Measurements from ENCODE around the gene TTC27. TPM values are rescaled to one million over a fixed set of nuclear protein-coding genes. Genes with fewer than 3 reads are reported as not detected.

Gene TTC27
- total and polyA plus RNA-seq, 10 of the 15 experiments (the other 5 are each of a cell fraction or from before 2014, with no cell fraction given): 20.4 to 34.9 (median 26.0) TPM

DNA sequence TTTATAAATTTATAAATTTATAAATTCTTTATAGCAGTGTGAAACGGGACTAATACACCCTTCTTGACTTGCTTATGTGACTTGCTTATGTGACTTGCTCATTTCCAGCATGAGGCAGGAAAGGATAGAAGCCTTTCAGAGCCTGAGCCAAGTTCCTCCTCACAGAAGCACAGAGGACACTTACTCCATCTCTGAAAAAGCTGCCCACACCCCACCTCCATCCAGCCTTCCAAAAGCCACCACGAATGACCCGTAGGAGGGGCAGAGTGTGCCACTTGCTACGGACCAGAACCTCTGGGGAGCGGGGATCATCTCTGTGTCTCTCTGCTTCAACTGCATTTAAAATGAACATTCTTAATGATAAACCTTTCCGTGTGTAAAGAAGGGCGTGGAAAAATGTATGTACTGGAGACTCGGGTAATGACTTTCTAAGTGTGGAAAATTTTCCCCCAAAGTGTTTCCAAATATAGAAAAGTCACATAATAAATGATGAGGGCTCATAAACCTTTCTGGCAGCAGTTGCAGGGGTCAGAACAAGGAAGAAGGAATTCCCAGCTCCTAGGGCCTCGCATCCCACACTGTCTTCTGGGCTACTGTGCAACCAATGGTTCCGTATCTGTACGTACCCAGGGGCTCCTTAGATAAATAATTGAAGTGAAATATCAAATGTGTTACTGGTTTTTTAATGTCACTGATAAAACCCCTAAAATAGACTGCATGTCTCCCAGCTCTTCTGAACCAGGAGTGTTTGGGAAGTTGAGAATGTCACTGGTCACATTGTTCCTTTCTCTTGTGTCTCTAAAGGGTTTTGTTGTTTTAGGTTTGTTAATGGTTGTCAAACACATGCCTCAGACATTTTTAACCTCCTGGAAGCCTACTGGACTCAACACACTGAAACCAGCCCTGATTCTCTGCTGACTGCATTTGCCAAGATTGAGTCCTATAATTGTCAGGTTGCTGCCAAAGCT is 214.4 kb downstream of the TTC27 start:
- SMC1A ChIA-PET (ENCODE audit: uncharacterized antibody, unreplicated experiment): no interaction called here
- DNase-seq (ENCODE audit: low read depth, low spot score) (no peak), FAIRE-seq (no peak), ATAC-seq (no peak)
- H3K4me3 ChIP-seq: no peak overlapping the region
- CTCF ChIA-PET: interaction anchor here (1.5 kb wide), 1 partner anchor 16 kb away, joined by 4 read pairs; no protein-coding TSS in a partner anchor
- no peaks in the 10 kb centered on the region for H3K36me3 ChIP-seq (ENCODE audit: control insufficient read depth in 2 of 2, insufficient read depth in 2 of 2, low read length in 1 of 2)
- WGBS (ENCODE audit: insufficient coverage, insufficient replicate concordance, low lambda C conversion rate, missing lambda C conversion rate): 65% methylated on average over 11 of the region's 11 CpGs
- BruUV-seq (replicated peaks): no TSS peak
- H3K4me2 ChIP-seq (ENCODE audit: control insufficient read depth, insufficient read depth): no peak overlapping the region
- no peak overlapping the region for H3K27ac ChIP-seq (ENCODE audit: control insufficient read depth, insufficient read depth)
- H3K79me2 ChIP-seq (ENCODE audit: control insufficient read depth, insufficient read depth, low read length): no peaks in the 10 kb centered on the region
- 0 out of 2 replicates have a peak, but pooled peaks cover 7% of the 10 kb centered on the region for H3K4me1 ChIP-seq (ENCODE audit: control insufficient read depth, insufficient read depth, low read length)
- in situ Hi-C loops (cut with MboI): no loop called here
- RAD21 ChIA-PET (ENCODE audit: unreplicated experiment): no interaction called here
- H3K9me3 ChIP-seq (replicated peaks; ENCODE audit: control insufficient read depth, insufficient read depth, low read length): no peaks in the 10 kb centered on the region; the same call in 2 of the 3 replicates
- intact Hi-C loops (cut with micrococcal nuclease; ENCODE audit: unreplicated experiment): no loop called here
- H4K20me1 ChIP-seq (ENCODE audit: control insufficient read depth, insufficient read depth): no peaks in the 10 kb centered on the region
- TF ChIP-seq, protein P1, sequence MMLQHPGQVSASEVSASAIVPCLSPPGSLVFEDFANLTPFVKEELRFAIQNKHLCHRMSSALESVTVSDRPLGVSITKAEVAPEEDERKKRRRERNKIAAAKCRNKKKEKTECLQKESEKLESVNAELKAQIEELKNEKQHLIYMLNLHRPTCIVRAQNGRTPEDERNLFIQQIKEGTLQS (IDR thresholded peaks at IDR 0.05; ENCODE audit: borderline replicate concordance, extremely low read depth, low read depth, low read length): no peak
- TF ChIP-seq STAT1 (conservative IDR thresholded peaks at IDR 0.05): no peak
- no peak for TF ChIP-seq IKZF2 (IDR thresholded peaks at IDR 0.05)
- TF ChIP-seq, protein P2, sequence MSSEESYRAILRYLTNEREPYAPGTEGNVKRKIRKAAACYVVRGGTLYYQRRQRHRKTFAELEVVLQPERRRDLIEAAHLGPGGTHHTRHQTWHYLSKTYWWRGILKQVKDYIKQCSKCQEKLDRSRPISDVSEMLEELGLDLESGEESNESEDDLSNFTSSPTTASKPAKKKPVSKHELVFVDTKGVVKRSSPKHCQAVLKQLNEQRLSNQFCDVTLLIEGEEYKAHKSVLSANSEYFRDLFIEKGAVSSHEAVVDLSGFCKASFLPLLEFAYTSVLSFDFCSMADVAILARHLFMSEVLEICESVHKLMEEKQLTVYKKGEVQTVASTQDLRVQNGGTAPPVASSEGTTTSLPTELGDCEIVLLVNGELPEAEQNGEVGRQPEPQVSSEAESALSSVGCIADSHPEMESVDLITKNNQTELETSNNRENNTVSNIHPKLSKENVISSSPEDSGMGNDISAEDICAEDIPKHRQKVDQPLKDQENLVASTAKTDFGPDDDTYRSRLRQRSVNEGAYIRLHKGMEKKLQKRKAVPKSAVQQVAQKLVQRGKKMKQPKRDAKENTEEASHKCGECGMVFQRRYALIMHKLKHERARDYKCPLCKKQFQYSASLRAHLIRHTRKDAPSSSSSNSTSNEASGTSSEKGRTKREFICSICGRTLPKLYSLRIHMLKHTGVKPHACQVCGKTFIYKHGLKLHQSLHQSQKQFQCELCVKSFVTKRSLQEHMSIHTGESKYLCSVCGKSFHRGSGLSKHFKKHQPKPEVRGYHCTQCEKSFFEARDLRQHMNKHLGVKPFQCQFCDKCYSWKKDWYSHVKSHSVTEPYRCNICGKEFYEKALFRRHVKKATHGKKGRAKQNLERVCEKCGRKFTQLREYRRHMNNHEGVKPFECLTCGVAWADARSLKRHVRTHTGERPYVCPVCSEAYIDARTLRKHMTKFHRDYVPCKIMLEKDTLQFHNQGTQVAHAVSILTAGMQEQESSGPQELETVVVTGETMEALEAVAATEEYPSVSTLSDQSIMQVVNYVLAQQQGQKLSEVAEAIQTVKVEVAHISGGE (CRISPR knock-in tag; IDR thresholded peaks at IDR 0.05): no peak
- TF ChIP-seq HCFC1 (IDR thresholded peaks at IDR 0.05; ENCODE audit: low read length): no peak
- TF ChIP-seq FOXM1 (IDR thresholded peaks at IDR 0.05; ENCODE audit: low read depth, low read length): no peak
- TF ChIP-seq GATAD2B (conservative IDR thresholded peaks at IDR 0.05; ENCODE audit: low read depth): no peak
- TF ChIP-seq, protein P3, sequence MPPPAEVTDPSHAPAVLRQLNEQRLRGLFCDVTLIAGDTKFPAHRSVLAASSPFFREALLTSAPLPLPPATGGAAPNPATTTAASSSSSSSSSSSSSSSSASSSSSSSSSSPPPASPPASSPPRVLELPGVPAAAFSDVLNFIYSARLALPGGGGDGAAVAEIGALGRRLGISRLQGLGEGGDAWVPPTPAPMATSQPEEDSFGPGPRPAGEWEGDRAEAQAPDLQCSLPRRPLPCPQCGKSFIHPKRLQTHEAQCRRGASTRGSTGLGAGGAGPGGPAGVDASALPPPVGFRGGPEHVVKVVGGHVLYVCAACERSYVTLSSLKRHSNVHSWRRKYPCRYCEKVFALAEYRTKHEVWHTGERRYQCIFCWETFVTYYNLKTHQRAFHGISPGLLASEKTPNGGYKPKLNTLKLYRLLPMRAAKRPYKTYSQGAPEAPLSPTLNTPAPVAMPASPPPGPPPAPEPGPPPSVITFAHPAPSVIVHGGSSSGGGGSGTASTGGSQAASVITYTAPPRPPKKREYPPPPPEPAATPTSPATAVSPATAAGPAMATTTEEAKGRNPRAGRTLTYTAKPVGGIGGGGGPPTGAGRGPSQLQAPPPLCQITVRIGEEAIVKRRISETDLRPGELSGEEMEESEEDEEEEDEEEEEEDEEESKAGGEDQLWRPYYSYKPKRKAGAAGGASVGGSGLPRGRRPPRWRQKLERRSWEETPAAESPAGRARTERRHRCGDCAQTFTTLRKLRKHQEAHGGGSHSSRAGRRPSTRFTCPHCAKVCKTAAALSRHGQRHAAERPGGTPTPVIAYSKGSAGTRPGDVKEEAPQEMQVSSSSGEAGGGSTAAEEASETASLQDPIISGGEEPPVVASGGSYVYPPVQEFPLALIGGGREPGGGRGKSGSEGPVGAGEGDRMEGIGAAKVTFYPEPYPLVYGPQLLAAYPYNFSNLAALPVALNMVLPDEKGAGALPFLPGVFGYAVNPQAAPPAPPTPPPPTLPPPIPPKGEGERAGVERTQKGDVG (CRISPR knock-in tag; IDR thresholded peaks at IDR 0.05): no peak
- no peak overlapping the region for H3K9ac ChIP-seq (ENCODE audit: control insufficient read depth, insufficient read depth, low read length)
- no peaks in the 10 kb centered on the region for H3K27me3 ChIP-seq (replicated peaks in 1 of 2; ENCODE audit: control insufficient read depth in 2 of 2, insufficient read depth in 2 of 2, low read length in 1 of 2)
- POLR2A ChIA-PET: no interaction called here
- no peak overlapping the region for H2AFZ ChIP-seq (ENCODE audit: control insufficient read depth, low read depth, low read length)
